Inflammatory macrophage (primary cell): ENCODE measurements around the gene CALR3.
"Not testable (repeated sequence)": the region's sequence is repeated elsewhere in the genome, so short reads cannot be mapped to it uniquely, and the experiment has no call there.

Source experiments
- DNase-seq, 2 donors: peaks; one replicate each; pipeline ENCODE4 v3.0.0-alpha.2; 2020 to 2022
- total RNA-seq, 18 experiments: gene quantifications; one replicate each; lab custom pipeline; 2026; ENCODE audit warnings: mixed read lengths in 6 of 18, inconsistent platforms in 2 of 18; lab: John Stamatoyannopoulos, UW

The CALR3 gene
- 0 to 0.08 (median 0) reads per million in 18 experiments for total RNA-seq

GRCh38 chr19:16495982-16496612 lies at the start of gene CALR3, which contains the start of gene C19orf44:
TSS of gene CALR3 (minus strand) at chr19:16496167. CDS start at chr19:16496129, 38 bp downstream.
TSS of gene C19orf44 (plus strand) at chr19:16496394. CDS start at chr19:16500793, 4,399 bp downstream.
- DNase-seq: peak; percentile 99

GRCh38 chr19:16544473-16545231 lies 48.7 kb upstream of the CALR3 start:
- DNase-seq: no peak

GRCh38 chr19:16543734-16544133 lies 47.8 kb upstream of the CALR3 start:
- DNase-seq: not testable (repeated sequence)

GRCh38 chr19:16542910-16543472 lies 47.0 kb upstream of the CALR3 start:
- DNase-seq: peak; percentile 9 to 21

- peak; percentile 95 to 97 for DNase-seq
These were observed 46.3 kb upstream of the CALR3 start, which contains the start of gene CHERP for GRCh38 chr19:16542045-16542909. TSS of gene CHERP (minus strand) at chr19:16542437. CDS start at chr19:16542378, 59 bp downstream.

- DNase-seq: peak; percentile 3 to 14
These were observed 45.6 kb upstream of the CALR3 start for GRCh38 chr19:16541526-16542044.

- DNase-seq: no peak
These were observed 45.0 kb upstream of the CALR3 start for GRCh38 chr19:16540948-16541347.

- no peak for DNase-seq
These were observed 41.1 kb upstream of the CALR3 start for GRCh38 chr19:16537111-16537510.

- DNase-seq: no peak
These were observed 40.2 kb upstream of the CALR3 start for GRCh38 chr19:16536130-16536529.

GRCh38 chr19:16535381-16535780 lies 39.4 kb upstream of the CALR3 start:
- DNase-seq: no peak

- DNase-seq: no peak
These were observed 36.7 kb upstream of the CALR3 start for GRCh38 chr19:16532440-16533234.

- DNase-seq: no peak
These were observed 35.4 kb upstream of the CALR3 start for GRCh38 chr19:16531380-16531669.

- DNase-seq: no peak
These were observed 34.8 kb upstream of the CALR3 start for GRCh38 chr19:16530540-16531379.

- DNase-seq: no peak
These were observed 33.6 kb upstream of the CALR3 start for GRCh38 chr19:16529466-16530144.

GRCh38 chr19:16527971-16528521 lies 32.1 kb upstream of the CALR3 start:
- peak; percentile 13 to 22 for DNase-seq

- DNase-seq: no peak
These were observed 31.5 kb upstream of the CALR3 start for GRCh38 chr19:16527334-16527935.

GRCh38 chr19:16525751-16526481 lies 29.9 kb upstream of the CALR3 start:
- DNase-seq: no peak

- no peak for DNase-seq
These were observed 29.2 kb upstream of the CALR3 start for GRCh38 chr19:16524991-16525734.
